Measurements from ENCODE around the gene RGS17.
"Not testable (repeated sequence)": the region's sequence is repeated elsewhere in the genome, so short reads cannot be mapped to it uniquely, and the experiment has no call there.

Gene RGS17

GRCh38 chr6:153032255-153032882 is 98.7 kb downstream of the RGS17 start:
- no peak for DNase-seq (ENCODE audit: low read depth in 2 of 2)

- DNase-seq (ENCODE audit: low read depth in 2 of 2), result no peak
Observed at GRCh38 chr6:153031335-153031955, 99.6 kb downstream of the RGS17 start.

- DNase-seq (ENCODE audit: low read depth in 2 of 2), result no peak
Observed at GRCh38 chr6:153028963-153029362, 102.1 kb downstream of the RGS17 start.

GRCh38 chr6:153028286-153028685 is 102.8 kb downstream of the RGS17 start:
- DNase-seq (ENCODE audit: low read depth in 2 of 2), result no peak

GRCh38 chr6:153027480-153027879 is 103.6 kb downstream of the RGS17 start:
- no peak for DNase-seq (ENCODE audit: low read depth in 2 of 2)

- no peak for DNase-seq (ENCODE audit: low read depth in 2 of 2)
Observed at GRCh38 chr6:153024709-153025017, 106.4 kb downstream of the RGS17 start.

- DNase-seq (ENCODE audit: low read depth in 2 of 2), result peak; percentile 14 to 27
Observed at GRCh38 chr6:153023977-153024708, 106.9 kb downstream of the RGS17 start.

- no peak for DNase-seq (ENCODE audit: low read depth in 2 of 2)
Observed at GRCh38 chr6:153018355-153018754, 112.7 kb downstream of the RGS17 start.

GRCh38 chr6:153016846-153017245 is 114.2 kb downstream of the RGS17 start:
- DNase-seq (ENCODE audit: low read depth in 2 of 2), result no peak

GRCh38 chr6:153015094-153015640 is 115.9 kb downstream of the RGS17 start:
- DNase-seq (ENCODE audit: low read depth in 2 of 2), result no peak

GRCh38 chr6:153013438-153013837 is 117.6 kb downstream of the RGS17 start:
- DNase-seq (ENCODE audit: low read depth in 2 of 2), result no peak

- no peak for DNase-seq (ENCODE audit: low read depth in 2 of 2)
Observed at GRCh38 chr6:153012856-153013255, 118.2 kb downstream of the RGS17 start.

- DNase-seq (ENCODE audit: low read depth in 2 of 2), result no peak
Observed at GRCh38 chr6:153003366-153003690, 127.8 kb downstream of the RGS17 start.

- DNase-seq (ENCODE audit: low read depth in 2 of 2), result peak; percentile 83 to 87
Observed at GRCh38 chr6:153002613-153003365, 128.3 kb downstream of the RGS17 start, which contains the start of gene MTRF1L. Gene MTRF1L, minus strand, starts transcription at chr6:153002709. Its CDS starts 24 bp downstream, at chr6:153002685.

- no peak for DNase-seq (ENCODE audit: low read depth in 2 of 2)
Observed at GRCh38 chr6:153001767-153002612, 129.1 kb downstream of the RGS17 start.

- not testable (repeated sequence) for DNase-seq (ENCODE audit: low read depth in 2 of 2)
Observed at GRCh38 chr6:153000790-153001189, 130.3 kb downstream of the RGS17 start.

- DNase-seq (ENCODE audit: low read depth in 2 of 2), result no peak
Observed at GRCh38 chr6:153000243-153000642, 130.8 kb downstream of the RGS17 start.

- not testable (repeated sequence) for DNase-seq (ENCODE audit: low read depth in 2 of 2)
Observed at GRCh38 chr6:152999538-152999937, 131.5 kb downstream of the RGS17 start.

GRCh38 chr6:152993847-152994246 is 137.2 kb downstream of the RGS17 start:
- DNase-seq (ENCODE audit: low read depth in 2 of 2), result no peak

GRCh38 chr6:152993431-152993830 is 137.7 kb downstream of the RGS17 start:
- DNase-seq (ENCODE audit: low read depth in 2 of 2), result no peak

GRCh38 chr6:152986978-152987377 is 144.1 kb downstream of the RGS17 start:
- no peak for DNase-seq (ENCODE audit: low read depth in 2 of 2)
